GM12891 (cell line): Measurements from ENCODE around the gene CARS1.

Experiments
- POLR2A ChIP-seq: IDR thresholded peaks from 2 replicates; pipeline ENCODE4 v1.6.1; 2011; ENCODE audit warnings: low read depth, low read length, control low read depth
- POLR2AphosphoS5 ChIP-seq: IDR thresholded peaks from 2 replicates; pipeline ENCODE4 v1.6.1; 2011; ENCODE audit warnings: low read depth, low read length, control low read depth
- SPI1 ChIP-seq: IDR thresholded peaks from 2 replicates; pipeline ENCODE4 v1.6.1; 2011; ENCODE audit warnings: low read depth, low read length, control low read depth
- TAF1 ChIP-seq: IDR thresholded peaks from 2 replicates; pipeline ENCODE4 v1.6.1; 2011; ENCODE audit warnings: low read depth, low read length, control low read depth

DNA sequence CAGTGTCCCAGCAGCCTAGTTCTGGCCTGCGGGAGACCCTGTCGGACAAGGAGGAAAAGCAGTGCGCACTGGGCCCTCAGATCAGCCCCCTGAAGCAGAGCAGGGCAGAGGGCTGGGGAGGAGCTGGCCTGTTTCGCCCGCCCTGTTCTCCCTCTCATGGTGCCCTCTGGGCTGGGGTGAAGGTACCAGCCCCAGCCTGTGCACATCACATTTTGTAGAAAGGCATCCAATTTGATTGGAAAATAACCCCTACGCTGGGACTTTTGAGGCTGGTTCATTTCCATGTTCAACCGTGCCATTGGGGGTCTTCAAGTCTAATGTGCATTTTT lies 64.3 kb downstream of the CARS1 start:
- no peak for TF ChIP-seq POLR2A
- no peak; the same call in 1 of the 2 replicates for TF ChIP-seq POLR2AphosphoS5
- TF ChIP-seq TAF1, result no peak; the same call in 1 of the 2 replicates
- TF ChIP-seq SPI1, result no peak
